Measurements from ENCODE around the gene KANK4. TPM values are rescaled to one million over a fixed set of nuclear protein-coding genes. Genes with fewer than 3 reads are reported as not detected.
A peak's percentile ranks its signal among the peaks of the same experiment; 100 is the strongest.

The KANK4 gene
- total and polyA plus RNA-seq, 2 of the 8 experiments (the other 6 are each of a cell fraction or from before 2014, with no cell fraction given), result 0.22 to 0.26 TPM

GRCh38 chr1:62342270-62342669, 23.0 kb upstream of the KANK4 start:
- Histone ChIP-seq H2BK12ac (ENCODE audit: low read depth, low read length) (0 out of 2 replicates have a peak overlapping the region, but pooled peaks have one; percentile 17), H3K9ac (replicated peaks in 1 of 4; ENCODE audit: extremely low read depth in 1 of 4, low read depth in 3 of 4, low read length in 3 of 4) (no peak overlapping the region), H2BK15ac (ENCODE audit: low read length) (no peak overlapping the region), H2BK120ac (replicated peaks; ENCODE audit: low read depth, low read length) (no peak overlapping the region), H3K23me2 (ENCODE audit: low read depth, low read length) (peaks cover 6% of the 10 kb centered on the region; the same call in 1 of the 2 replicates), H3K27ac (ENCODE audit: low read depth, low read length) (no peak overlapping the region), H3K56ac (replicated peaks; ENCODE audit: insufficient read length, low read depth, low read length) (no peak overlapping the region), H4K5ac (ENCODE audit: insufficient read length, low read depth, low read length) (no peak overlapping the region), H2AFZ (ENCODE audit: low read length) (no peak overlapping the region), H4K8ac (ENCODE audit: extremely low read depth, insufficient read depth, low read length) (no peak overlapping the region), H3K79me2 (ENCODE audit: control insufficient read depth in 1 of 2, insufficient read depth in 2 of 2, low read length in 2 of 2) (no peaks in the 10 kb centered on the region; a peak in 1 of 4 replicates), H3K4ac (replicated peaks; ENCODE audit: insufficient read length, low read depth, low read length) (no peak overlapping the region), H2AK5ac (ENCODE audit: low read depth, low read length) (no peak overlapping the region), H3K79me1 (ENCODE audit: low read depth, low read length) (no peaks in the 10 kb centered on the region), H3K4me3 (ENCODE audit: extremely low read depth in 1 of 4, insufficient read depth in 2 of 4, low read depth in 3 of 4, low read length in 4 of 4) (no peak overlapping the region), H3K23ac (ENCODE audit: insufficient read length) (no peak overlapping the region), H3K14ac (ENCODE audit: insufficient read length) (no peak overlapping the region), H4K91ac (replicated peaks; ENCODE audit: insufficient read length, low read length) (no peak overlapping the region), H3K18ac (ENCODE audit: extremely low read depth, low read length) (no peak overlapping the region), H3K36me3 (ENCODE audit: control insufficient read depth in 2 of 4, insufficient read depth in 4 of 4, low read length in 3 of 4) (no peaks in the 10 kb centered on the region), H3K4me2 (ENCODE audit: insufficient read depth in 1 of 2, low read depth in 2 of 2, low read length in 2 of 2) (no peak overlapping the region), H3K9me3 (ENCODE audit: insufficient read depth in 2 of 2, low read depth in 1 of 2, low read length in 1 of 2) (no peaks in the 10 kb centered on the region), H2BK5ac (ENCODE audit: low read depth, low read length) (no peak overlapping the region), H3K27me3 (replicated peaks in 1 of 4; ENCODE audit: control insufficient read depth in 3 of 4, extremely low read depth in 1 of 4, insufficient read depth in 3 of 4, low read length in 3 of 4) (no peaks in the 10 kb centered on the region), H4K20me1 (replicated peaks in 1 of 2; ENCODE audit: control insufficient read depth in 1 of 2, insufficient read depth in 2 of 2, low read length in 2 of 2) (no peaks in the 10 kb centered on the region), H2BK20ac (ENCODE audit: low read length) (no peak overlapping the region), H3K4me1 (replicated peaks in 1 of 4; ENCODE audit: control insufficient read depth in 3 of 4, insufficient read depth in 4 of 4, low read length in 3 of 4) (peaks cover 0 to 12% (median 4%) of the 10 kb centered on the region in 4 experiments; a peak in 6 of 7 replicates)
- FAIRE-seq, result no peak
- ChIA-PET POLR2A (ENCODE audit: partially characterized antibody) (interaction anchor here (1.4 kb wide), 1 partner anchor 135 kb away, joined by 3 read pairs; no protein-coding TSS in a partner anchor), CTCF (ENCODE audit: partially characterized antibody) (interaction anchor here (1.2 to 1.5 kb wide), 2 partner anchors 49 to 65 kb away, joined by 3 to 4 read pairs; no protein-coding TSS in a partner anchor)
- no peak for DNase-seq (ENCODE audit: low read depth in 1 of 2, low spot score in 2 of 2)
- 91 to 100% methylated on average over 3 of the region's 3 CpGs for WGBS, 2 experiments (ENCODE audit: extremely low coverage in 1 of 2, insufficient coverage in 1 of 2, insufficient read length in 1 of 2, insufficient replicate concordance in 2 of 2, low coverage in 1 of 2, low lambda C conversion rate in 2 of 2, missing lambda C conversion rate in 1 of 2)
- TF ChIP-seq RFX5 (IDR thresholded peaks at IDR 0.05; ENCODE audit: borderline replicate concordance, low read depth, low read length), result no peak
- no peak for TF ChIP-seq BRCA1 (IDR thresholded peaks at IDR 0.05; ENCODE audit: low read depth, low read length)
- TF ChIP-seq JUND (IDR thresholded peaks at IDR 0.05; ENCODE audit: low read length), result no peak
- no peak for TF ChIP-seq ATF2 (IDR thresholded peaks at IDR 0.05; ENCODE audit: low read length)
- no peak for TF ChIP-seq SIN3A (conservative IDR thresholded peaks at IDR 0.05 in 1 of 2, IDR thresholded peaks at IDR 0.05 in 1 of 2; ENCODE audit: low read depth in 1 of 2, low read length in 2 of 2)

Measured in H1 (cell line).